Activated CD8-positive, alpha-beta T cell treated with anti-CD3 and anti-CD28 coated beads, Interleukin-2, amount 10 ng/mL, durations not matched to agents 7 days and 5 days (primary cell): ENCODE measurements around the gene MCM10. TPM values are rescaled to one million over a fixed set of nuclear protein-coding genes. Genes with fewer than 3 reads are reported as not detected.
A peak's percentile ranks its signal among the peaks of the same experiment; 100 is the strongest.
"Not testable (repeated sequence)": the region's sequence is repeated elsewhere in the genome, so short reads cannot be mapped to it uniquely, and the experiment has no call there.

ENCODE experiments used
- ATAC-seq: fragments of 150-1000 bp; cut with Tn5 transposase; one replicate; pipeline ENCODE4 v1.10.0; 2021; ENCODE audit warnings: moderate library complexity
- CTCF ChIA-PET: fragments of 350-600 bp; sonication (Branson Sonifier 250); formaldehyde crosslinking; loops from one replicate; lab custom pipeline; 2021; ENCODE audit warnings: antibody characterized with exemption; lab: Charles Lee
- POLR2A ChIA-PET: fragments of 350-600 bp; sonication (Branson Sonifier 250); formaldehyde crosslinking; loops from one replicate; lab custom pipeline; 2021; ENCODE audit warnings: antibody characterized with exemption; lab: Charles Lee
- DNase-seq: peaks from one replicate; pipeline ENCODE4 v3.0.0-alpha.2; 2020
- H3K27ac Mint-ChIP-seq: one replicate; pipeline ENCODE4 v1.8.0; 2021; ENCODE audit warnings: mild to moderate bottlenecking, mixed read lengths
- H3K27me3 Mint-ChIP-seq: one replicate; pipeline ENCODE4 v1.8.0; 2021; ENCODE audit warnings: low read depth, mixed read lengths
- H3K36me3 Mint-ChIP-seq: one replicate; pipeline ENCODE4 v1.8.0; 2021; ENCODE audit warnings: low read depth, mixed read lengths
- H3K4me1 Mint-ChIP-seq: one replicate; pipeline ENCODE4 v1.8.0; 2021; ENCODE audit warnings: low read depth, mixed read lengths
- H3K4me3 Mint-ChIP-seq: one replicate; pipeline ENCODE4 v1.8.0; 2021; ENCODE audit warnings: mild to moderate bottlenecking, mixed read lengths
- H3K9me3 Mint-ChIP-seq: one replicate; pipeline ENCODE4 v1.8.0; 2022; ENCODE audit warnings: mixed read lengths; ENCODE audit not compliant: insufficient read depth
- total RNA-seq, 2 experiments: library from RNA; stranded (reverse); gene quantifications; one replicate each; pipeline ENCODE4 v1.2.3, GENCODE V29; 2021

MCM10 gene
- total RNA-seq, 2 experiments from 2014 or later, result 68.3 to 73.5 TPM

DNA sequence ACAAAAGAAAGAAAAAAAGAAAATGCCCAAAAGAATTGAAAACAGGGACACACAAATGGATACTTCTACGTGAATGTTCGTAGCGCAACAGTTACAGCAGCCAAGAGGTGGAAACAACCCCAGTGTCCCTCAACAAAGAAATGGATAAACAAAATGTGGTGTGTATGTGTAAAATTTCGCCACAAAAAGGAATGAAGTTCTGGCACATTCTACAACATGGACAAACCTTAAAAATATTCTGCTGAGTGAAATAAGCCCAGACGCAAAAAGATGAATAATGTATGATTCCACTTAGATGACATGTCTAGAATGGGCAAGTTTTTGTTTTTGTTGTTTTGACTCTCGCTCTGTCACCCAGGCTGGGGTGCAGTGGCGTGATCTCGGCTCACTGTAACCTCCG, 61.9 kb downstream of the MCM10 start:
- Mint-ChIP-seq H3K27me3 (no peaks in the 10 kb centered on the region), H3K4me3 (no peak overlapping the region), H3K4me1 (peaks cover 7% of the 10 kb centered on the region), H3K27ac (no peak overlapping the region), H3K36me3 (no peaks in the 10 kb centered on the region), H3K9me3 (no peaks in the 10 kb centered on the region)
- DNase-seq, result no peak
- POLR2A ChIA-PET, result no interaction called here
- ATAC-seq, result no peak
- CTCF ChIA-PET, result no interaction called here

DNA sequence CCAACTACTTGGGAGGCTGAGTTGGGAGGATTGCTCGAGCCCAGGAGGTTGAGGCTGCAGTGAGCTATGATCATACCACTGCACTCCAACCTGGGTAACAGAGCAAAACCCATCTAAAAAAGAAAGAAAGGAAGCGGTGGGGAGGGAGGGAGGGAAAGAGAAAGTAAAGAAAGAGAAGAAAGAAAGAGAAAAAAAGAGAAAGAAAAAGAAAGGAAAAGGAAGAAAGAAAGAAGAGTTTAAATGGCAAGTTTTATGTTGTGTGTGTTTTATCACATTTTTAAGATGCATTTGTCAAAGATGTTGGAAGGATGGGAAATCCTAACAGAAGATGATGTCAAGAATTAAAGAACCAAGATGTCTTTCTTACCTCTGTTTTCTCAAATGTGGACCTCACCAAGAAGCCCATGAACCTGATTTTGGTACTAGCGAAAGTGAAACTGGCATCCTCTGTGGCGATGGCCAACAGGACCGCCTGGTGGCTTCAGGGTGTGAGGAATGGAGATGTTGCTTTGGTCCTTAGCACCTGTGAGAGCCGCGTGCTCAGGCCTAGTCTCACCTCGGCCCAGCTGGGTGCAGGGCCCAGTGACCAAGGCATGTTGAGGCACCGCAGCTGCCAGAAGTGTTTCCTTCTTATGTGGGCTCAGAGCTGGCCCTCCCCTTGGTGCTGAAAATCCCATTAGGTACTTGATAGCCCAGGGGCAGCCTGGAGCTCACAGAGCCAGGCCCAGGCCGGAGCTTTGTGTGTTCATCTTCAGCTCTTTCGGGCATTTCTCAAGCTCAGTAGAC, 63.0 kb downstream of the MCM10 start:
- Mint-ChIP-seq H3K36me3 (no peaks in the 10 kb centered on the region), H3K9me3 (no peaks in the 10 kb centered on the region), H3K27ac (no peak overlapping the region), H3K27me3 (no peaks in the 10 kb centered on the region), H3K4me1 (peaks cover 7% of the 10 kb centered on the region), H3K4me3 (no peak overlapping the region)
- DNase-seq (no peak), ATAC-seq (peak; percentile 19)
- ChIA-PET CTCF (no interaction called here), POLR2A (no interaction called here)

DNA sequence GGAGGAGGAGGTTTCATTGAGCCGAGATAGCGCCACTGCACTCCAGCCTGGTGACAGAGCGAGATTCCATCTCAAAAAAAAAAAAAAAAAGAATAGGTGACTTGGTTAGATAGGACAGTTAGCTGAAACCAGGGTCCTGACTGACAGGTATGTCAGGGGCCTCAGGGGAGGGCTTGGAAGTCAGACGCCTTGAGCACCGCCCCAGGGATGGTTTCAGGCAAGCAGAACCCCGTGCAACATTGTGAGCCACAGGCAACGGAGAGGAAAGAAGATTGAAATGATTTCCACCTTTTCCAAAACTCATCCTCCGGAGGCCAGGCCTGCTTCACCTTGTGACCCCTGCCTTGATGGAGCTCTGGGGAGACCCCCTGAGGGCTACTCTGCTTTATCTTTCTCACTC, 64.2 kb downstream of the MCM10 start:
- Mint-ChIP-seq H3K36me3 (no peaks in the 10 kb centered on the region), H3K27ac (no peak overlapping the region), H3K4me3 (no peak overlapping the region), H3K27me3 (no peaks in the 10 kb centered on the region), H3K9me3 (no peaks in the 10 kb centered on the region), H3K4me1 (peaks cover 7% of the 10 kb centered on the region)
- ATAC-seq (no peak), DNase-seq (no peak)
- ChIA-PET POLR2A (no interaction called here), CTCF (no interaction called here)

DNA sequence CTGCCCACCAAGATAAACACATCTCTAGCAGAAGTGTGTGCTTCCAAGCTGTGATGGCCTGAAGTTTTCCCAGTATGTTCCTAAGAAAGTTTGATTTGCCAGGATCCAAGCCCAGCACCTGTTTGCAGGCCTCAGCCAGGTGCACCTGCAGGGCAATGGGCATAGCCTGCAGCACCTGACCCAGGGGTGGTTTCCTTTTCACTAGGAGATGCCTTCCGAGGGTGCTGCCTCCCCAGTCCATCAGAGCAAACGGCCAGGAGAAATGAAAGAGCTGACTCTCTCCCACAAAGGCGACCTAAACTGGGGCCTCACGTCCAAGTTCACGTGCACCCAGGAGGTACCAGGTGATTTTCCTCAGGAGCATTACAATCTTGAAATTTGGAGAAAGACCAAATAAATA, 65.7 kb downstream of the MCM10 start:
- Mint-ChIP-seq H3K36me3 (no peaks in the 10 kb centered on the region), H3K4me1 (peaks cover 7% of the 10 kb centered on the region), H3K9me3 (no peaks in the 10 kb centered on the region), H3K27me3 (no peaks in the 10 kb centered on the region), H3K4me3 (no peak overlapping the region), H3K27ac (no peak overlapping the region)
- DNase-seq (no peak), ATAC-seq (no peak)
- CTCF ChIA-PET, result no interaction called here
- POLR2A ChIA-PET, result no interaction called here

DNA sequence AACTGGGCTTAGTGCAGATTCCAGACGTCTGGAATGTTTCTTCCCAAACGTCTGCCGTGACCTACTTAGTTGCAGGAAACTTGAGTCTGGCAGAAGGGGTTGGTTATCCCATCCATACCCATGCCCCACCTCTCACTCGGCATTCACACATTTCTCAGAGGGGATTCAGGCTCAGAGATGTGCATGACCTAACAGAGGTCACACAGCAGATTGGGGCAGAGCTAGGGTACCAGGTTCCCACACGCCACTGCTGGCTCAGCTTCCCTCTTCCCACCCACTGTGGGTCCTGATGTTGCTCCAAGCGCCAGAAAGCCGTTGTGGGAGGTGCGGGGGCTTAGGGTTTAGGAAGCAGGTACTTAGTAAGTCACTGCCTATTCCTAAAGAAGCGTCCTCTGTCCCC, 69.8 kb downstream of the MCM10 start:
- ChIA-PET POLR2A (no interaction called here), CTCF (no interaction called here)
- no peak for ATAC-seq
- H3K27me3 Mint-ChIP-seq, result no peaks in the 10 kb centered on the region
- no peak overlapping the region for H3K4me3 Mint-ChIP-seq
- H3K36me3 Mint-ChIP-seq, result no peaks in the 10 kb centered on the region
- no peak for DNase-seq
- H3K9me3 Mint-ChIP-seq, result no peaks in the 10 kb centered on the region
- no peak overlapping the region for H3K27ac Mint-ChIP-seq
- no peaks in the 10 kb centered on the region for H3K4me1 Mint-ChIP-seq

DNA sequence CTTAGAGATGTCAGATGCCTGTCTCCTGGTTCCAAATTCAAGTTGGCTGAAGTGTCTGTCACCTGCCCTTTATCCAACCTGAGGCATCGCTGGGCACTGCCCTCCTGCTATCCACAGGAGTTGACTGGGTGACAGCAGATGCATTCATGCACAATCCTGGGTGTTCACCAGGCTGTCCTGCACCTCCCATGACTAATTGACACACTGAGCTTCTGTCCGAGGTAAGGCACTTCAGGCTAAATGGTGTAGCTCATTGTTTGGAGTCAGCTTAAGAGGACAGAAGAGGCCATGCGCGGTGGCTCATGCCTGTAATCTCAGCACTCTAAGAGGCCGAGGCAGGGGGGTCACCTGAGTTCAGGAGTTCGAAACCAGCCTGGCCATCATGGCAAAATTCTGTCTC, 70.5 kb downstream of the MCM10 start:
- no peak overlapping the region for H3K27ac Mint-ChIP-seq
- H3K4me1 Mint-ChIP-seq, result no peaks in the 10 kb centered on the region
- H3K4me3 Mint-ChIP-seq, result no peak overlapping the region
- POLR2A ChIA-PET, result no interaction called here
- no peaks in the 10 kb centered on the region for H3K9me3 Mint-ChIP-seq
- H3K36me3 Mint-ChIP-seq, result no peaks in the 10 kb centered on the region
- DNase-seq (no peak), ATAC-seq (no peak)
- CTCF ChIA-PET, result no interaction called here
- no peaks in the 10 kb centered on the region for H3K27me3 Mint-ChIP-seq

DNA sequence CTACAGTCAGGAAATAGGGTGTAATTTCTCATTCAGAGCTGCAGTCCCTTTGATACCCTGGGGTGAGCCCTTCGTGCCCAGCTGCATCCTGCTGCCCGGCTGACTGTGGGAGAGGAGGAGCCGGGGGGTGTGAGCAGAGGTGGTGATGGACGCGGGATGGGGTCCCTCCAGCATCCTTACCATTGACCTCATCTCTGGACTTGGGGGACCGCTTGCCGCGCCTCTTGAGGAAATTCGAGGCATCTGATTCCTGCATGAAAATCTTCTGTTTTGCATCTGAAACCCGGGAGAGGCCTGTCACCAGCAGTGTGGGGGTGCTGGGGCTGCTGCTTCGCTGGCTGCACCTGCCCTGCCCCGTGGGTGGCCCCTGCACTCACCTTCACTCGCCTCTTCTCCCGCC, 72.0 kb downstream of the MCM10 start:
- POLR2A ChIA-PET, result no interaction called here
- Mint-ChIP-seq H3K36me3 (no peaks in the 10 kb centered on the region), H3K27me3 (no peaks in the 10 kb centered on the region), H3K4me3 (no peak overlapping the region), H3K4me1 (no peaks in the 10 kb centered on the region), H3K9me3 (no peaks in the 10 kb centered on the region), H3K27ac (no peak overlapping the region)
- CTCF ChIA-PET, result no interaction called here
- no peak for ATAC-seq
- no peak for DNase-seq

DNA sequence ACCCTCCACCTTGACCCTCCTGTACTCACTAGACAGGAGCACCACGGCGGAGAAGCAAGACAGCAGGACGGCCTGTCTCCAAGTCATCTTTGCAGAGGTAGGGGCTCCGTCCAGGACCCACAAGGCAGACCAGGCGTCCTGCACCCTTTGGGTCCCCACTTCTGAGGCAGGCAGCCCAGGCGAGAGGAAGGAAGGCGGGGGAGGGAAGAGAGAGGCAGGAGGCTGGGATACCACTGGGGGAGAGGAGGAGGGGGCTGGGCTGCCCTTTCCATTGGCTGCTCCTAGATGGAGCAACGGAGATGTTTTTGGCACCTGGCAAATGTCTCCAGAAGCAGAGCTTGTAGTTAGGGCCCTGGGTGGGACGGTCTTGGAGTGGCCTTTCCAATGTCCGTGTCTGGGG, 72.8 kb downstream of the MCM10 start, which contains the start of gene UCMA:
Gene UCMA (minus strand): TSS at position 203 of the 400 bp plus-strand sequence. CDS start 116 bp downstream, at position 87.
- H3K27me3 Mint-ChIP-seq, result no peaks in the 10 kb centered on the region
- no peak for ATAC-seq
- POLR2A ChIA-PET, result no interaction called here
- no peaks in the 10 kb centered on the region for H3K36me3 Mint-ChIP-seq
- DNase-seq, result no peak
- H3K4me1 Mint-ChIP-seq, result no peaks in the 10 kb centered on the region
- H3K27ac Mint-ChIP-seq, result no peak within 1 kb of the TSS
- CTCF ChIA-PET, result no interaction called here
- H3K4me3 Mint-ChIP-seq, result no peak within 1 kb of the TSS
- no peaks in the 10 kb centered on the region for H3K9me3 Mint-ChIP-seq

DNA sequence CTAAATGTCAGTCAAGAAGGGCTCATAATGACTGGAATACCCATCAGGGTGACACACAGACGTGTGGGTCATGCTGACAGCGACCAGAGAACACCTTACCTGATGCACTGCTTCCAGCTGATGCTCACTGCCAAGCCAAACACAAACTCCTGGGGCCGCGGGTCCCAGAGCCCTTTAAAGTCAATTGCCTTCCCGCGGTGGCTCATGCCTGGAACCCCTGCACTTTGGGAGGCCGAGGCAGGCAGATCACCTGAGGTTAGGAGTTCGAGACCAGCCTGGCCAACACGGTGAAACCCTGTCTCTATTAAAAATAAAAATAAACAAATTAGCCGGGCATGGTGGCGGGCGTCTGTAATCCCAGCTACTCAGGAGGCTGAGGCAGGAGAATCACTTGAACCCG, 73.4 kb downstream of the MCM10 start:
- POLR2A ChIA-PET, H3K4me3 Mint-ChIP-seq, CTCF ChIA-PET: not testable (repeated sequence)

DNA sequence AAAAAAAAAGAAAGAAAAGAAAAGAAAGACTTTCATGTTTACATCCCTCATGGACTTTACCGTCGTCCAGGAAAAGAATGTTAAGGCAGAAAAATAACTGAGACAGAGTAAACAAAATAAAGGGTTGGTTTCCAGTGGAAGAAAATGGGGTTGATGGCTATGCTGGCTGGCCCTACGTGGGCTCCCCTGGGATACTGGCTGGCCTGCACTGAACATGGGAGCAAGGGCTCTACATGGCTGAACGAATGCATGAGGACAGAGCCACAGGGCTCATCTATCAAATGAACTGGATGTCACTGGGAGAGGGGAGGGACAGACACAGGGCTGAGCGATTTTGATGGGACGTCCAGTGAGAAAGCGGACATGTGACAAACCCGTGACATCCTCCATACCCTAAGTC, 75.3 kb downstream of the MCM10 start:
- ChIA-PET CTCF (no interaction called here), POLR2A (no interaction called here)
- Mint-ChIP-seq H3K4me1 (no peaks in the 10 kb centered on the region), H3K4me3 (no peak overlapping the region), H3K36me3 (no peaks in the 10 kb centered on the region), H3K9me3 (no peaks in the 10 kb centered on the region), H3K27me3 (no peaks in the 10 kb centered on the region), H3K27ac (no peak overlapping the region)
- DNase-seq (no peak), ATAC-seq (no peak)

More for the DNA sequence above, 73.4 kb downstream of the MCM10 start:
- H3K27ac Mint-ChIP-seq, DNase-seq, H3K27me3 Mint-ChIP-seq, H3K4me1 Mint-ChIP-seq, H3K9me3 Mint-ChIP-seq, H3K36me3 Mint-ChIP-seq, ATAC-seq: not testable (repeated sequence)

DNA sequence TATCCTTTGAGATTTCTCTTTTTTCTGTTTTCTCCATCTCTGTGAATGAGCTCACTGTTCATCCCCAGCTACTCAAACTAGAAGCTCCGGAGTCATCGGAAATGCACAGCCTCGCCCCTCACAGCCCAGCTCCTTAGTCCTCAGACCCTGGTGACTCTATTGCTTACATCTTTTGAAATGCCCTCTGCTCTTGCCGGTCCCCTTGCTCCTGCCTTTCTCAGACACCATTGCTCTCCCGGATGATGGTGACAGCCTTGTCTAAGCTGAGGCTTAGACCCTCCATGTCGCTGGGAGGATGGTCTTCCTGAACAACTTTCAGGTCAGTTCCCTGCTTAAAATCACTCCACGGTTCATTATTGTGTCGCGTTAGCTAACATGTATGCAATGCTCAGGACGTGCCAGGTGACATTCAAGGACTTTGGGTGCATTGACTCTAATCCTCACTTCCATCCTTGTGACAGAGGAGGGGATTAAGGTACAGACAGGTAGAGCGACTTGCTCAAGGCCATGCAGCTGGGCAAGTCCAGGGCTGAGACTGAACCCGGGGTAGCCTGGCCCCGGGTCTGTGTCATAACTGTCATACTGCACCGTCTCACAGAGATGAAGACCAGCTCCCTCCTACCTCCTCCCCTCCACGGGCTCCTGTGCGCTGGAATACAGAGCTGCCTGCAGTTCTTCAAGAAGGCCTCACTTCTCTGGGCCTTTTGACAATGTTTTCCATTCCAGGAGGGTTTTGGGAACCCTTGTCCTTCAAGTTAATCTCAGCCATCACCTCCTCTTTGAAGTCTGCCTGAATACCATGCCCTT, 77.1 kb downstream of the MCM10 start:
- Mint-ChIP-seq H3K27me3 (no peaks in the 10 kb centered on the region), H3K27ac (no peak overlapping the region)
- POLR2A ChIA-PET, result no interaction called here

DNA sequence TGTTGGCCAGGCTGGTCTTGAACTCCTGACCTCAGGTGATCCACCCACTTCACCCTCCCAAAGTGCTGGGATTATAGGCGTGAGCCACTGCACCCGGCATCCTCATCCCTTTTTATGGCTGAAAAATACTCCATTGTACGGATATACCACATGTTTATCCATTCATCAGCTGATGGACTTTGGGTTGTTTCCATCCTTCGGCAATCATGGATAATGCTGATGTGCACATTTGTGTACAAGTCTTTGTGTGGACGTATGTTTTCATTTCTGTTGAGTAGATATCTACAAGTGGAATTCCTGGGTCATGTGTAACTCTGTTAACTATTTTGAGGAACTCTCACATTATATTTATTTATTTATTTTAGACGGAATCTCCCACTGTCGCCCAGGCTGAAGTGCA, 78.6 kb downstream of the MCM10 start:
- H3K27ac Mint-ChIP-seq, result no peak overlapping the region

More for the DNA sequence above, 77.1 kb downstream of the MCM10 start:
- no peaks in the 10 kb centered on the region for H3K36me3 Mint-ChIP-seq
- no peak overlapping the region for H3K4me3 Mint-ChIP-seq
- H3K4me1 Mint-ChIP-seq, result no peaks in the 10 kb centered on the region
- CTCF ChIA-PET, result interaction anchor here (0.7 kb wide), 1 partner anchor 53 kb away, joined by 3 read pairs; no protein-coding TSS in a partner anchor
- DNase-seq (no peak), ATAC-seq (no peak)
- H3K9me3 Mint-ChIP-seq, result no peaks in the 10 kb centered on the region

More for the DNA sequence above, 78.6 kb downstream of the MCM10 start:
- CTCF ChIA-PET, result no interaction called here
- Mint-ChIP-seq H3K4me1 (no peaks in the 10 kb centered on the region), H3K4me3 (no peak overlapping the region), H3K27me3 (no peaks in the 10 kb centered on the region), H3K9me3 (no peaks in the 10 kb centered on the region), H3K36me3 (no peaks in the 10 kb centered on the region)
- no peak for DNase-seq
- POLR2A ChIA-PET, result no interaction called here
- no peak for ATAC-seq
